OCI-M1 (cell line): Measurements from ENCODE around the gene GEMIN7.
"Not testable (repeated sequence)": the region's sequence is repeated elsewhere in the genome, so short reads cannot be mapped to it uniquely, and the experiment has no call there.

Experiments
- DNase-seq: peaks from one replicate; lab custom pipeline; 2025; lab: John Stamatoyannopoulos, UW

GEMIN7 gene

GRCh38 chr19:45104658-45105349 is 25.7 kb downstream of the GEMIN7 start:
- DNase-seq, result no peak

- not testable (repeated sequence) for DNase-seq
These were observed 27.3 kb downstream of the GEMIN7 start for GRCh38 chr19:45106363-45106762.

GRCh38 chr19:45107621-45108150 is 28.6 kb downstream of the GEMIN7 start:
- no peak for DNase-seq

DNA sequence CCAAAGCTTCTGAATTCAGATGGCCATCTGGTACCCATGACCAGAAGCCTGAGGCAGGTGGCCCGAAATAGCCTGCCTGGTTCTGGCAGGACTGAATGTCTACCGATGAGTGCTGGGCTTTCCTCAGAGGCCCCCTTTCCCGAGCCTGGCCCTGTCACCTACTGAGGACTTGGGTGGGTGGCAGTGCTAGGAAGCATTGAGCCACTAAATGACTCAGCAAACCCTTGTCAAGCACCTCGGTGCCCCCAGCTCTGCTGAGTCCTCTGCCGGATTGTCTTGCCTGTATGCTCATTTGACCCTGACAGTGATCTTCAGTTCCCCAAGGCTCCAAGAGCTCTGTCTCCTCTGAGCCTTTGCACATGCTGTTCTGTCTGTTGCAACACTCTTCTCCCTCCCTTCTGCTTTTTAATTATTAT is 31.8 kb downstream of the GEMIN7 start:
- DNase-seq, result peak; percentile 20

GRCh38 chr19:45112111-45112827 is 33.2 kb downstream of the GEMIN7 start:
- no peak for DNase-seq

GRCh38 chr19:45113628-45114027 is 34.6 kb downstream of the GEMIN7 start:
- DNase-seq, result no peak

GRCh38 chr19:45114116-45114515 is 35.1 kb downstream of the GEMIN7 start:
- no peak for DNase-seq

- DNase-seq, result no peak
These were observed 37.0 kb downstream of the GEMIN7 start for GRCh38 chr19:45115809-45116615.

DNA sequence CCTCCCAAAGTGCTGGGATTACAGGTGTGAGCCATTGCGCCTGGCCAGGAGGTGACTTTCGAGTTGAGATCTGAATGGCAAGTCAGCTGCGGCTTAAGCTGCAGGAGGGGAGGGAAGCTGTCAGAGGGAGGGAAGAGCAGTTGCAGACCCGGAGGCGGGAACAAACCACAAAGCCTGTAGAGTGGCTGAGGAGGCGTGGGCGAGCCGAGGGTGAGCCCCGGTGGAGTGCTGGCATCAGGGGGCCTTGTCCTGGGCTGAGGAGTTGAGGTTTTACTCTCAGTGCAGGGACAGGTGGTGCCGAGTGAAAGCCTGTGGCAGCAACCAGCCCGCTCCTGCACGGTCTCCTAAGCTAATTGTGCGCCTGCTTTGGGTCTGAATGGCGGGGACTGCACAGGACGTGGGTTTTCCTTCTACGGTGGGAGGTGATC is 38.1 kb downstream of the GEMIN7 start:
- DNase-seq, result peak; percentile 60

DNA sequence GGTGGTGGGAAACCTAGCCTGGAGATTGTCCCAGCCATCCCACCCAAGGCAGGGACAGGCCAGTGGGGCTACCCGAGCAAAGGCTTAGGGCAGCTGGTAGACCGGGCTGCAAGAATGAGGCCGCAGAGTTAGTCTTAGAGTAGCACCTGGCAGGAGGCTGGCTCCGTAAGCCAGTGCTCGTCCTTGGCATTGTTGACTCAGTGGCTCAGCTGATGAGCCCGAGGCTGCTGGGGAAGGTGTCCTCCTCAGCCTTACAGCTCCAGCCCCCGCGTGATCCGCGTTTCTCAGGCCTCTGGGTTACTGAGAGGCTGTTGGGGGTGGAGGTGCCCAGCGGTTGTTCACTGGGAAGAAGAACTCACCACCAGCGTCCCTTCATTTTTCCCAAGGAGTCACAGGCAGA is 38.6 kb downstream of the GEMIN7 start:
- no peak for DNase-seq

- no peak for DNase-seq
These were observed 39.0 kb downstream of the GEMIN7 start for GRCh38 chr19:45118106-45118505.

- DNase-seq, result not testable (repeated sequence)
These were observed 39.7 kb downstream of the GEMIN7 start for GRCh38 chr19:45118591-45119355.

DNA sequence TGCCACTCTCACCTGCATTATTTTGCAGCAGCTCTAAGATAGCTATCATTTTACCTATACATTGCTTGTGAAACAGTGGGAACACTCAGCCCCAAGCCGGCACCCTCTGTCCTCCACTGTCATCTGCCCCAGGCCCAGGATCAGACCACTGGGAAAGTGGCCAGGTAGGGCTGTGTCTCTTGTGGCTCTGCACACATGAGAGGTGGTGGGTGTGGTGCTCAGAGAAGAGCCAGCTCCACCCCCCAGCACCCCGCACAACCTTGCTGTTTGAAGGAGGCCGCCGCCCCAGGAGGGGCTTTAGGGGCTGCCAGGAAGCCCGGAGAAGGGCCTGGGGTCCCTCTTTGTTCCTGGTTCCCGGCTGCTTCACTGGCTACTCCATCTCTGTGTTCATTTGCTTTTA is 40.5 kb downstream of the GEMIN7 start:
- DNase-seq, result no peak

DNA sequence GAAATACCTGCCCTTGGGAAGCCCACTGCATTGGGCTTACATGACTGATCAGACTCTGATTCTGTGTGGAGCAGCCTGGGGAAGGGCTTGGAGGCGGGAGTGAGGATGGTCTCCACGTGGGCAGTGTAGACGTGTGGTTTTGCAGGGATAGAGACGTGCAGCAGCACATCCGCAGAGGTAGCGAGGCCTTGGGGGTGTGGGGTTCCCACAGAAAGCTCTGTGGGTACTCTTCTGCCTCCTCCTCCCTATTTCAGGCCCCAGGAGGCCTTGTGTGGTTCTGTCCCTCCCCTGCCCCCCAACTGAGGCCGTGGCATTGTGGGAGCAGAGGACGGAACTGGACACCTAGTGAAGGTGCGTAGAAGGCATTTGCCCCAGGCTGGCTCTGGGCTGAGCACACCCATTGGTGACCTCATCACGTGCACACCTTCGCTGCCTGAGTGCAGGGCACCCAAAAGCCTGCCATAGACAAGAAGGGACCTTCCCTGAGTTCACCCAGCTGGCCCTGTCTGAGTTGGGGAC is 42.8 kb downstream of the GEMIN7 start:
- DNase-seq, result no peak

DNA sequence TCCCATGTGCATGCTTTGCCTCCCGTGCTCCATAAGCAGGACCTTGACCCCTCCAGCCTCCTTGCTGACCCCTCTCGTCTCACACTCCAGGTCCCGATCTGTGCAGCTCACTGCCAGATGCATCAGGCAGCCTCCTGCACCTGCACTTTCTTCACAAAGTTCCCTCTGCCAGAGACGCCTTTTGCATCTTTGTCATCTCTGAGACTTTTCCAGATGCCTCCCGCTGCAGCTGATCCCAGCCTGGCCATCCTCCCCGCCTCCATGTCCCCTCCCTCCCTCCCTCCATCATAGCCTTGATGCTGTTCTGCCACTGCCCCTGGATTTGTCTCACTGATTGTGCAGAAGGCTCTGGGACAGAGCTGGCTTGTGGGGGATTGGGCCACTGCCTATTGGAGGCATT is 43.8 kb downstream of the GEMIN7 start:
- DNase-seq, result no peak

- no peak for DNase-seq
These were observed 44.4 kb downstream of the GEMIN7 start for GRCh38 chr19:45123440-45123850.

GRCh38 chr19:45124021-45124420 is 45.0 kb downstream of the GEMIN7 start:
- DNase-seq, result no peak

GRCh38 chr19:45125360-45125759 is 46.3 kb downstream of the GEMIN7 start:
- no peak for DNase-seq

- DNase-seq, result peak; percentile 77
These were observed 47.0 kb downstream of the GEMIN7 start for GRCh38 chr19:45125975-45126493.

DNA sequence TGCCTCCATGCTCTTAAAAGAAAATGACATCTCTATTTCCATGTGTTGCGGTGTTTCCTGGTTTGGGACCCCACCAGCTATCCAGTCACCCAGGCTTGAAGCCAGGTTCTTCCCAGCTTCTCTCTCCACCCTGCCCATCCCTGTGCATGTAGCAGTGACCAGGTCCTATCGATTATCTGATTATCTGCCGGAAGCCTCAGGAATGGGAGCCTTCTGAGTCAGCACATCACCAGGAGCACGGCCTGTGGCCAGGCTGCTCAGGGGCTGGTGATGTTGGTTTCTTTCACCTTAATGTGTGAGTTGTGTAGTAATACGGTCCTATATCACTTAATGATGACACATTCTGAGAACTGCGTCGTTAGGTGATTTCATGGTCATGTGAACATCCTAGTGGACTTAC is 47.6 kb downstream of the GEMIN7 start:
- DNase-seq, result no peak

DNA sequence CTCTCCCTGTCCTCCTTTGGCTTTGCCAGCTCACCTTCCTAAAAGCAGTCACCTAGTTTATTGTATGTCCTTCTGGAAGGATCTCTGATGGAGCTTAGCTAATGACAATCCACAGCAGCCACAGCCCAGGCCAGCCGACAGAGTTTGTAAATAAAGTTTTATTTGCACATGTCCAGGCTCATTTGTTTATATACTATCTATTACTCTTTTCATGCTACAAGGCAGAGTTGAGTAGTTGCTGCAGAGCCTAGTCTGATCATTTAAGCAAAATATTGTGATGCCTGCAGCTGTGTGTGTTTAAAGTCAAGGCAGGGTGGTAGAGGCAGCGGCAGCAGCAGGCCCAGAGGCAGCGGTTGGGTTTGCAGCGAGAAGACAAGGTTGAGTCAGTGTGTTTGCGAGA is 49.1 kb downstream of the GEMIN7 start:
- no peak for DNase-seq
